Breast epithelium (tissue), 4 donors: ENCODE measurements around the gene NTN3. TPM values are rescaled to one million over a fixed set of nuclear protein-coding genes. Genes with fewer than 3 reads are reported as not detected.

Experiments used
- DNase-seq, 2 donors: peaks; one replicate each; pipeline ENCODE4 v3.0.0-alpha.2; 2019; ENCODE audit warnings: low spot score in 2 of 2
- H3K27ac ChIP-seq, 2 donors: fragments of 200-600 bp; sonication (generic) in 1 of 2; one replicate each; pipeline ENCODE4 v1.5.1; 2016 to 2019; ENCODE audit warnings: mild to moderate bottlenecking in 1 of 2
- H3K27me3 ChIP-seq, 2 donors: fragments of 200-600 bp; sonication (generic) in 1 of 2; one replicate each; pipeline versions ENCODE4 v1.5.1 to v1.6.0; 2017 to 2019; ENCODE audit warnings: control low read depth in 1 of 2, mild to moderate bottlenecking in 1 of 2
- H3K36me3 ChIP-seq: fragments of 200-600 bp; one replicate; pipeline ENCODE4 v1.5.1; 2019
- H3K4me1 ChIP-seq, 2 donors: fragments of 200-600 bp; sonication (generic); one replicate each; pipeline ENCODE4 v1.5.1; 2016 to 2019; ENCODE audit warnings: control low read depth in 1 of 2
- H3K4me3 ChIP-seq, 3 donors: fragments of 200-600 bp; sonication (generic); 1 replicate in 2 of 3; 2 replicates in 1 of 3; pipeline ENCODE4 v1.5.1; 2016 to 2019; ENCODE audit warnings: mild to moderate bottlenecking in 3 of 3, moderate library complexity in 2 of 3
- H3K9me3 ChIP-seq, 2 donors: fragments of 200-600 bp; sonication (generic) in 1 of 2; one replicate each; pipeline ENCODE4 v1.5.1; 2016 to 2019; ENCODE audit warnings: control low read depth in 1 of 2
- POLR2A ChIP-seq: fragments of 450-650 bp; IDR thresholded peaks from one replicate; pipeline ENCODE4 v1.6.1; 2016; ENCODE audit warnings: antibody characterized with exemption, mild to moderate bottlenecking, moderate library complexity
- POLR2AphosphoS5 ChIP-seq, 3 donors: sonication (generic); formaldehyde crosslinking; IDR thresholded peaks; one replicate each; pipeline ENCODE4 v1.6.1; 2017; ENCODE audit warnings: antibody characterized with exemption in 3 of 3
- intact Hi-C: fragments of 100-400 bp; cut with DNase I; formaldehyde crosslinking; loops from one replicate; pipeline ENCODE4 v1.15.1; 2023; ENCODE audit warnings: low total_unique reads
- total RNA-seq, 3 donors: library from RNA; depleted of rRNA; stranded (reverse); fragments of >200 nt; gene quantifications; one replicate each; pipeline ENCODE4 v1.1.0, GENCODE V29; 2016
- TF ChIP-seq, protein P1 (sequence below), 3 donors: fragments of 450-650 bp; IDR thresholded peaks; one replicate each; pipeline ENCODE4 v1.5.1; 2016 to 2017; ENCODE audit warnings: antibody characterized with exemption in 3 of 3, mild to moderate bottlenecking in 3 of 3, moderate library complexity in 3 of 3

NTN3 gene
- total RNA-seq, 3 donors from 2014 or later: not detected

GRCh38 chr16:2513405-2514332 lies 42.6 kb downstream of the NTN3 start, which contains the start of gene ATP6V0C:
TSS of gene ATP6V0C (plus strand) at chr16:2513952. CDS start at chr16:2514104, 152 bp downstream.
- peak; percentile 92 for TF ChIP-seq POLR2A
- peak; percentile 90 to 96 (median 95) for TF ChIP-seq POLR2AphosphoS5 (IDR thresholded peaks at IDR 0.05)
- TF ChIP-seq, protein P1, sequence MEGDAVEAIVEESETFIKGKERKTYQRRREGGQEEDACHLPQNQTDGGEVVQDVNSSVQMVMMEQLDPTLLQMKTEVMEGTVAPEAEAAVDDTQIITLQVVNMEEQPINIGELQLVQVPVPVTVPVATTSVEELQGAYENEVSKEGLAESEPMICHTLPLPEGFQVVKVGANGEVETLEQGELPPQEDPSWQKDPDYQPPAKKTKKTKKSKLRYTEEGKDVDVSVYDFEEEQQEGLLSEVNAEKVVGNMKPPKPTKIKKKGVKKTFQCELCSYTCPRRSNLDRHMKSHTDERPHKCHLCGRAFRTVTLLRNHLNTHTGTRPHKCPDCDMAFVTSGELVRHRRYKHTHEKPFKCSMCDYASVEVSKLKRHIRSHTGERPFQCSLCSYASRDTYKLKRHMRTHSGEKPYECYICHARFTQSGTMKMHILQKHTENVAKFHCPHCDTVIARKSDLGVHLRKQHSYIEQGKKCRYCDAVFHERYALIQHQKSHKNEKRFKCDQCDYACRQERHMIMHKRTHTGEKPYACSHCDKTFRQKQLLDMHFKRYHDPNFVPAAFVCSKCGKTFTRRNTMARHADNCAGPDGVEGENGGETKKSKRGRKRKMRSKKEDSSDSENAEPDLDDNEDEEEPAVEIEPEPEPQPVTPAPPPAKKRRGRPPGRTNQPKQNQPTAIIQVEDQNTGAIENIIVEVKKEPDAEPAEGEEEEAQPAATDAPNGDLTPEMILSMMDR (IDR thresholded peaks at IDR 0.05): no peak
- peak within 1 kb of the TSS; percentile 90 to 96 (median 93) for H3K4me3 ChIP-seq
- no peaks in the 10 kb centered on the region for H3K9me3 ChIP-seq
- no peaks in the 10 kb centered on the region for H3K27me3 ChIP-seq
- no peaks in the 10 kb centered on the region for H3K36me3 ChIP-seq
- peaks cover 12 to 37% of the 10 kb centered on the region in 2 donors for H3K4me1 ChIP-seq
- peak; percentile 89 to 94 for DNase-seq
- H3K27ac ChIP-seq: peak within 1 kb of the TSS; percentile 98 to 99
- intact Hi-C loops: no loop called here

DNA sequence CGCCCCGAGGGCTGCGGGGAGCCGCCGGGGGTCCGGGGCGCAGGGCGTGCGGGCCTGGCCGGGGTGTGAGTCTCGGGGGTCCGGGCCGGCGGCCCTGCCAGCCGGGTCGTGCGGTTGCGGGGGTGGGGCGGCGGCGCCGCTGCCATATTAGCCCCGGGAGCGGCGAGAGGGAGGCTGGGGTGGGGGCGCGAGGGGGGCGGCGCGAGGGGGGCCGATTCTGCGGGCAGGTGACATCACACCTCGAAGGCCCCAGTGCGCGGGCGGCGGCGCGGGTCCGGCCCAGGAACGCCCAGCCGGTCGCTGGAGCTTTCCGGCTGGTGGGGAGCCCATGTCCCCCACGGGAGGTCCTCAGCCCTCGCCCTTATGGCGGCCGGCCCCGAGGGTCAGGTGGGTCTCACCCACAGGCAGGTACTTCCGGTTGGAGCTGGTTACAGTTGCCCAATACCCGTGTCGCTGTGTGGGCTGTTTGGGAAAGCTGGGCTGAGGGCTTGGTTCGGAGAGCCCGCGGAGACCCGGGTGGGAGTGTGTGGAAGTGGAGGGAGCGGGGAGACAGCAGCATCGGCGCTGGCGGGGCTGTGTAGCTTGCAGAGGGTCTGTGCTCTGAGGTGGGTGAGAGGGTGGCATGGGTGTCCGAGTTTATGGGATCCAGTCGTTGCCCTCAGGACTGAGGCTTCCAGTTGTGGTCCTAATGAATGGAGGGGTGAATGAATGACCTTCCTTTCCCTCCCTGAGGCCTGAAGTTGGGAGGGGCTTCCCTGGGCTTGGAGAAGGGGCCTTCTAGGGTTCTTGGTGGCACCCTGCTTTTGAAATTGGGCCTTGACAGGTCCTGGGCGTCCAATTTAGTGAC lies 43.5 kb downstream of the NTN3 start:
- H3K27me3 ChIP-seq: no peaks in the 10 kb centered on the region
- peak in 1 of 2 donors; percentile 64 for DNase-seq
- H3K27ac ChIP-seq: peak overlapping the region; percentile 98 to 99
- peaks cover 21 to 46% of the 10 kb centered on the region in 2 donors for H3K4me1 ChIP-seq
- H3K9me3 ChIP-seq: no peaks in the 10 kb centered on the region
- no peaks in the 10 kb centered on the region for H3K36me3 ChIP-seq
- peak overlapping the region; percentile 90 to 96 (median 93) for H3K4me3 ChIP-seq
- TF ChIP-seq POLR2A (no peak), POLR2AphosphoS5 (IDR thresholded peaks at IDR 0.05) (peak in 1 of 3 donors; percentile 11)
- intact Hi-C loops: no loop called here

- Histone ChIP-seq H3K27ac (peak overlapping the region; percentile 98 to 99), H3K4me1 (peaks cover 24 to 49% of the 10 kb centered on the region in 2 donors), H3K9me3 (no peaks in the 10 kb centered on the region), H3K4me3 (peak overlapping the region; percentile 90 to 96 (median 93)), H3K27me3 (no peaks in the 10 kb centered on the region), H3K36me3 (no peaks in the 10 kb centered on the region)
- intact Hi-C loops: no loop called here
- DNase-seq: no peak
- TF ChIP-seq POLR2A (no peak), POLR2AphosphoS5 (IDR thresholded peaks at IDR 0.05) (no peak)
- TF ChIP-seq, protein P1 (IDR thresholded peaks at IDR 0.05): no peak
Observed at GRCh38 chr16:2515180-2515851, 44.2 kb downstream of the NTN3 start.

- no peaks in the 10 kb centered on the region for H3K27me3 ChIP-seq
- peak overlapping the region; percentile 49 to 96 (median 90) for H3K4me3 ChIP-seq
Observed at GRCh38 chr16:2516391-2517240, 45.5 kb downstream of the NTN3 start.

More at GRCh38 chr16:2516391-2517240, 45.5 kb downstream of the NTN3 start:
- no peak for TF ChIP-seq POLR2A
- no peak for TF ChIP-seq POLR2AphosphoS5 (IDR thresholded peaks at IDR 0.05)
- TF ChIP-seq, protein P1 (IDR thresholded peaks at IDR 0.05): no peak
- Histone ChIP-seq H3K9me3 (no peaks in the 10 kb centered on the region), H3K4me1 (peaks cover 29 to 49% of the 10 kb centered on the region in 2 donors), H3K36me3 (no peaks in the 10 kb centered on the region), H3K27ac (peak overlapping the region; percentile 98 to 99)
- DNase-seq: no peak
- intact Hi-C loops: no loop called here
